SK-N-MC (cell line): Measurements from ENCODE around the gene PAOX.

Experiments used
- EZH2 ChIP-seq: fragments of 200-600 bp; sonication (generic); IDR thresholded peaks from one replicate; pipeline ENCODE4 v1.6.1; 2017; ENCODE audit warnings: antibody characterized with exemption
- POLR2AphosphoS5 ChIP-seq: IDR thresholded peaks from 2 replicates; pipeline ENCODE4 v1.6.1; 2012; ENCODE audit warnings: mild to moderate bottlenecking, low read depth, low read length, borderline replicate concordance

DNA sequence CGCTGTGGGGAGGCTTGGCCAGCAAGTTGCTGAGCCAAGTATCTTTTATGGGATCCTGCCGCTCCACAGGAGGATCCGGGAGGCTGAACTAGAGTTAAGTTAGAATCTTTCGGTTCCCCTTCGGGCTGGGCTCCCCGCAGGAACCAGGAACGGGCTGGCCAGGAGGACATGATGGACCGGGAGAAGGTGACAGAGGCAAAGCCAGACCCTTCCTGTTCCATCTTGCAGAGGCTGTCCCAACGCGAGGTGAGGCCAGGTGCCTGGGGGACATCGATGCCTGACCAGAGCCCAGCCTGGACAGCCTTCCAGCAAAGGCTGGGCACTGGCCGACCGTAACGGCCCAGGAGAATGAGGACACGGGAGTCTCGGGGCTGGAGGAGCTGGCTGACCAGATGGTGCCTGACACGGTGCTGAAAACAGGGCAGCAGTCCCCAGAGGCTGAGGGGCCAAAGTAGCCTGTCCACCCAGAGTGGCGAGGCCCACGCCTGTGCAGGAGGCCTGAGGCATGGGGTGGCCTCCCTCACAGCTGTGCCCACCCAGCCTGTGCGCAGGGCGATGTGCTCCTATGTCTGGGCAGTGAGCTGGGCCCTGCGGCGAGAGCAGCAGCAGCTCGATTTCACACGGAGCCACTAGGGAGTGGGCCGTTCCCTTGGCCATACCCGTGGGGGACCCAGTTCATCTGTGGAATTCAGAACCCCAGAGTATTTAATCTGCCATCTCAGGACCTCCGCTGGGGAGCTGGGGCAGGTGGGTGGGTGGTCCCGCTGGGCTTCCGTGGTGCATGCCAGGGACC, 1.8 kb upstream of the PAOX start:
- TF ChIP-seq POLR2AphosphoS5 = no peak
- no peak for TF ChIP-seq EZH2
